GM23338 (cell line): Measurements from ENCODE around the gene RABGAP1L. TPM values are rescaled to one million over a fixed set of nuclear protein-coding genes. Genes with fewer than 3 reads are reported as not detected.

Experiments used
- ATAC-seq: fragments of 200-7000 bp; cut with Tn5 transposase; 3 replicates; pipeline ENCODE4 v1.9.1; 2020
- DNase-seq: peaks from one replicate; pipeline ENCODE4 v3.0.0-alpha.2; 2015; ENCODE audit warnings: low spot score
- H2AFZ ChIP-seq: fragments of 200-600 bp; sonication (generic); 2 replicates; pipeline ENCODE4 v1.8.0; 2016; ENCODE audit warnings: antibody characterized with exemption, mild to moderate bottlenecking, moderate library complexity
- H3F3A ChIP-seq: fragments of 200-600 bp; sonication (generic); replicated peaks from 2 replicates; pipeline ENCODE4 v1.8.0; 2017; ENCODE audit warnings: antibody characterized with exemption, mixed run types, low read depth
- H3K27ac ChIP-seq: fragments of 200-600 bp; sonication (generic); 2 replicates; pipeline ENCODE4 v1.6.1; 2016; ENCODE audit warnings: low read depth
- H3K27me3 ChIP-seq: fragments of 200-600 bp; sonication (generic); 2 replicates; pipeline ENCODE4 v1.8.0; 2016; ENCODE audit warnings: mild to moderate bottlenecking, mixed run types, moderate library complexity; ENCODE audit not compliant: insufficient read depth
- H3K36me3 ChIP-seq: fragments of 200-600 bp; sonication (generic); 2 replicates; pipeline ENCODE4 v1.8.0; 2016; ENCODE audit warnings: mild to moderate bottlenecking; ENCODE audit not compliant: insufficient read depth
- H3K4me1 ChIP-seq: fragments of 200-600 bp; sonication (generic); 2 replicates; pipeline ENCODE4 v1.8.0; 2016; ENCODE audit warnings: mild to moderate bottlenecking, moderate library complexity; ENCODE audit not compliant: insufficient read depth
- H3K4me2 ChIP-seq: fragments of 200-600 bp; sonication (generic); 2 replicates; pipeline ENCODE4 v1.7.1; 2017; ENCODE audit warnings: mixed run types
- H3K4me3 ChIP-seq: fragments of 200-600 bp; sonication (generic); 2 replicates; pipeline ENCODE4 v1.6.1; 2016; ENCODE audit warnings: mixed run types
- H3K79me2 ChIP-seq: fragments of 200-600 bp; sonication (generic); replicated peaks from 2 replicates; pipeline ENCODE4 v1.8.0; 2017; ENCODE audit warnings: mild to moderate bottlenecking; ENCODE audit not compliant: insufficient read depth
- H3K9me2 ChIP-seq: fragments of 200-600 bp; sonication (generic); 2 replicates; pipeline ENCODE4 v1.8.0; 2017; ENCODE audit not compliant: insufficient read depth
- H4K20me1 ChIP-seq: fragments of 200-600 bp; sonication (generic); replicated peaks from 2 replicates; pipeline ENCODE4 v1.8.0; 2017; ENCODE audit warnings: mild to moderate bottlenecking; ENCODE audit not compliant: insufficient read depth
- H3K27ac Mint-ChIP-seq: 2 replicates; pipeline ENCODE4 v1.8.0; 2020; ENCODE audit warnings: inconsistent platforms, mild to moderate bottlenecking, moderate library complexity, mixed read lengths
- H3K27me3 Mint-ChIP-seq: 3 replicates; pipeline ENCODE4 v1.8.0; 2022; ENCODE audit warnings: low read depth, mild to moderate bottlenecking, moderate library complexity, mixed read lengths, inconsistent platforms; ENCODE audit not compliant: insufficient read depth, poor library complexity
- H3K36me3 Mint-ChIP-seq: 3 replicates; pipeline ENCODE4 v1.8.0; 2021; ENCODE audit warnings: low read depth, mild to moderate bottlenecking, inconsistent platforms, moderate library complexity, mixed read lengths
- H3K4me1 Mint-ChIP-seq: 3 replicates; pipeline ENCODE4 v1.8.0; 2020; ENCODE audit warnings: mild to moderate bottlenecking, inconsistent platforms, mixed read lengths
- H3K4me3 Mint-ChIP-seq: 3 replicates; pipeline ENCODE4 v1.8.0; 2021; ENCODE audit warnings: moderate library complexity, mild to moderate bottlenecking, inconsistent platforms, mixed read lengths
- H3K9me3 Mint-ChIP-seq: 3 replicates; pipeline ENCODE4 v1.8.0; 2020; ENCODE audit warnings: moderate library complexity, mild to moderate bottlenecking, inconsistent platforms, mixed read lengths
- CREB1 ChIP-seq: fragments of 250-450 bp; sonication (Bioruptor Pico); IDR thresholded peaks from 2 replicates; pipeline ENCODE4 v1.5.0; 2020; ENCODE audit warnings: low read depth, mild to moderate bottlenecking, moderate library complexity
- ETS1 ChIP-seq: IDR thresholded peaks from 2 replicates; pipeline ENCODE4 v1.6.1; 2016; ENCODE audit warnings: antibody characterized with exemption
- EZH2 ChIP-seq: fragments of 200-600 bp; sonication (generic); IDR thresholded peaks from one replicate; pipeline ENCODE4 v1.8.0; 2017; ENCODE audit warnings: antibody characterized with exemption, mild to moderate bottlenecking, low read depth; ENCODE audit not compliant: unreplicated experiment
- JUNB ChIP-seq: IDR thresholded peaks from one replicate; pipeline ENCODE4 v1.6.1; 2016; ENCODE audit warnings: antibody characterized with exemption; ENCODE audit not compliant: unreplicated experiment
- POLR2AphosphoS5 ChIP-seq: IDR thresholded peaks from 2 replicates; pipeline ENCODE4 v1.6.1; 2016; ENCODE audit warnings: antibody characterized with exemption, low read depth
- REST ChIP-seq: IDR thresholded peaks from one replicate; pipeline ENCODE4 v1.6.1; 2018; ENCODE audit warnings: antibody characterized with exemption; ENCODE audit not compliant: unreplicated experiment
- STAT1 ChIP-seq: IDR thresholded peaks from one replicate; pipeline ENCODE4 v1.6.1; 2016; ENCODE audit warnings: antibody characterized with exemption; ENCODE audit not compliant: unreplicated experiment
- ZNF331 ChIP-seq: fragments of 250-450 bp; sonication (Bioruptor Pico); IDR thresholded peaks from 2 replicates; pipeline ENCODE4 v1.5.0; 2020; ENCODE audit warnings: low read depth, mild to moderate bottlenecking, moderate library complexity
- polyA plus RNA-seq: library from polyadenylated mRNA; unstranded; fragments of >200 nt; fragmentation: Nextera tagmentation; extraction: Ambion mirVana; gene quantifications from 2 replicates; pipeline ENCODE4 v1.2.1, GENCODE V29; 2016
- total RNA-seq: library from RNA; depleted of rRNA; stranded (reverse); fragments of >200 nt; shearing (Covaris generic); gene quantifications from 2 replicates; pipeline ENCODE4 v1.2.3, GENCODE V29; 2014

Gene RABGAP1L
- total and polyA plus RNA-seq, 2 experiments from 2014 or later: 83.2 to 136 TPM

DNA sequence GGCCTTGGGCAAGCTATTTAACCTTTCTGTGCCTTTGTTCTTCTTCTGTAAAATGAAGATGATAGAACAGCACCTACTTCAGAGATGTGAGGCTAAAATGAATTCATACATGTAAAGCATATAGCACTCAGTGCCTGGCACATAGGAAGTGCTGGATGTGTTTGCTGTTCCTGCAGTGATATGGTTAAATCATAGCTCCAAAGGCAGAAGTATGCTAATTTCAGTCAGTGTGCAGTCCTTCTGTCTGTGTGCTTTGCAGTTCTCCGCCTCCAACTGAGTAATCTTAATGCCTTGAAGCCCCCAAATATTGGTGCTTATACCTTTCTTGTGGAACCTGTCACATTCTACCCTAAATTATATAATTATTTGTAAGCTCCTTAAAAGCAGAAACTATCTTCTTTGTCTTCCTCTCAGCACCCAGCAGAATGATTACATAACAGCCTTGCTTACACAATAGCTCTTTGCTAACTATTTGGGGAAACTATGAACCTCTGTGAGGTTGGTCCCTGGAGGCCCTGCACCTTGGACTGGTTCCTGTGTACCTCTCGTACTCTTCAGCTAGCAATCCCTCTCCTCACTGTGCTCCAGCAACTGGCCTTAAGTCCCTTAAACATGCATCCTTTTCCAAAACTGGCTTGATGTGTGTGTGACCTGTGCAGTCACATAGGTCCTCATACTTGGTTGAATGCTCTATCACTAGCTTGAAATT lies 783.4 kb downstream of the RABGAP1L start:
- no peak for TF ChIP-seq EZH2
- TF ChIP-seq JUNB: no peak
- no peak for TF ChIP-seq ETS1
- no peak for TF ChIP-seq STAT1
- no peak for TF ChIP-seq REST
- TF ChIP-seq ZNF331 (CRISPR knock-in tag): no peak
- no peak for TF ChIP-seq POLR2AphosphoS5
- TF ChIP-seq CREB1 (CRISPR knock-in tag): no peak
- H3K27ac ChIP-seq: no peak overlapping the region; the same call in 1 of the 2 replicates
- no peak overlapping the region for H2AFZ ChIP-seq
- Mint-ChIP-seq H3K27ac (0 out of 2 replicates have a peak overlapping the region, but pooled peaks have one; percentile 30), H3K36me3 (peaks cover 16% of the 10 kb centered on the region), H3K9me3 (no peaks in the 10 kb centered on the region; the same call in 2 of the 3 replicates), H3K27me3 (peaks cover 5% of the 10 kb centered on the region), H3K4me1 (peaks cover 22% of the 10 kb centered on the region), H3K4me3 (no peak overlapping the region)
- H3K4me2 ChIP-seq: no peak overlapping the region
- 0 out of 2 replicates have a peak, but pooled peaks cover 5% of the 10 kb centered on the region for H3K36me3 ChIP-seq
- no peaks in the 10 kb centered on the region for H3K27me3 ChIP-seq
- H3K9me2 ChIP-seq: no peaks in the 10 kb centered on the region
- no peak overlapping the region for H3K4me3 ChIP-seq
- no peaks in the 10 kb centered on the region for H3F3A ChIP-seq
- H3K4me1 ChIP-seq: peaks cover 17% of the 10 kb centered on the region
- peaks cover 44% of the 10 kb centered on the region for H4K20me1 ChIP-seq
- DNase-seq (no peak), ATAC-seq (no peak; the same call in 2 of the 3 replicates)
- peaks cover 97% of the 10 kb centered on the region for H3K79me2 ChIP-seq

DNA sequence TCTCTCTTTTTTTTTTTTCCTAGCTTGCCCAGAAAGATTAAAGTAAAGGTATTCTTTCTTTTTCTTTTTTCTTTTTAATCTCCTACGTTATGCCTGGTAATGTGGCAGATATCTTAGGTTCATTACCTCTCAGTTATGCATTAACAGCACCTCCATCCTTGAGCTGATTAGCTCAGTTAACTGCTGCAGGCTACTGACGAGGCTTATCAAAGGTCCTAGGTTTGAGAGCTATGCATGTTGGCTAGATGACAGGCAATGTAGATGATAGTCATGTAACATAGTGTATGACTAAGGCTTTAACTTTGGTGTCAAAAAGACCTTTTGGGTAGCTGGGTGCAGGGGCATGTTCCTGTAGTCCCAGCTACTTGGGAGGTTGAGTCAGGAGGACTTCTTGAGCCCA lies 786.7 kb downstream of the RABGAP1L start:
- H3K27me3 ChIP-seq: no peaks in the 10 kb centered on the region
- no peaks in the 10 kb centered on the region for H3K36me3 ChIP-seq
- H3K4me3 ChIP-seq: no peak overlapping the region
- H3K27me3 Mint-ChIP-seq: peaks cover 5% of the 10 kb centered on the region
- H3K4me3 Mint-ChIP-seq: no peak overlapping the region
- no peaks in the 10 kb centered on the region for H3F3A ChIP-seq
- H3K4me1 Mint-ChIP-seq: peaks cover 10% of the 10 kb centered on the region
- H2AFZ ChIP-seq: no peak overlapping the region
- H3K36me3 Mint-ChIP-seq: peaks cover 6% of the 10 kb centered on the region; the same call in 2 of the 3 replicates
- ATAC-seq: no peak
- H3K27ac Mint-ChIP-seq: no peak overlapping the region
- H3K9me2 ChIP-seq: no peaks in the 10 kb centered on the region
- H4K20me1 ChIP-seq: peaks cover 51% of the 10 kb centered on the region
- no peak overlapping the region for H3K4me2 ChIP-seq
- H3K79me2 ChIP-seq: peaks cover 97% of the 10 kb centered on the region
- no peak for DNase-seq
- H3K27ac ChIP-seq: peak overlapping the region; percentile 72; the same call in 1 of the 2 replicates
- no peaks in the 10 kb centered on the region; the same call in 2 of the 3 replicates for H3K9me3 Mint-ChIP-seq
- peaks cover 7% of the 10 kb centered on the region for H3K4me1 ChIP-seq
- TF ChIP-seq CREB1 (CRISPR knock-in tag) (no peak), EZH2 (no peak), ETS1 (no peak), STAT1 (no peak), POLR2AphosphoS5 (no peak)
